ENCODE data around the gene PVALEF. TPM values are rescaled to one million over a fixed set of nuclear protein-coding genes. Genes with fewer than 3 reads are reported as not detected.

Gene PVALEF
- total and polyA plus RNA-seq, 2 of the 8 experiments (the other 6 are each of a cell fraction or from before 2014, with no cell fraction given): 0.03 TPM; not detected in 1

GRCh38 chr17:81163703-81164370 is 1.5 kb upstream of the PVALEF start:
- no peak for DNase-seq (ENCODE audit: low read depth in 1 of 2, low spot score in 2 of 2)
- no peak overlapping the region for H3K9ac ChIP-seq (replicated peaks in 1 of 4; ENCODE audit: extremely low read depth in 1 of 4, low read depth in 3 of 4, low read length in 3 of 4)
- 0 out of 2 replicates have a peak overlapping the region, but pooled peaks have one; percentile 40 for H2BK15ac ChIP-seq (ENCODE audit: low read length)
- H3K14ac ChIP-seq (ENCODE audit: insufficient read length): no peak overlapping the region
- H3K79me2 ChIP-seq (ENCODE audit: control insufficient read depth in 1 of 2, insufficient read depth in 2 of 2, low read length in 2 of 2): no peaks in the 10 kb centered on the region
- peaks cover 0 to 12% (median 3%) of the 10 kb centered on the region in 4 experiments; a peak in 4 of 7 replicates for H3K4me1 ChIP-seq (replicated peaks in 1 of 4; ENCODE audit: control insufficient read depth in 3 of 4, insufficient read depth in 4 of 4, low read length in 3 of 4)
- no peak overlapping the region for H2BK20ac ChIP-seq (ENCODE audit: low read length)
- WGBS, 2 experiments (ENCODE audit: extremely low coverage in 1 of 2, insufficient coverage in 1 of 2, insufficient read length in 1 of 2, insufficient replicate concordance in 2 of 2, low coverage in 1 of 2, low lambda C conversion rate in 2 of 2, missing lambda C conversion rate in 1 of 2): 81% methylated on average over 13 of the region's 15 CpGs; no CpG with 5 or more reads in 1 of the 2 experiments
- no peak overlapping the region for H4K5ac ChIP-seq (ENCODE audit: insufficient read length, low read depth, low read length)
- peaks cover 5% of the 10 kb centered on the region; the same call in 1 of the 2 replicates for H3K23me2 ChIP-seq (ENCODE audit: low read depth, low read length)
- H3K56ac ChIP-seq (replicated peaks; ENCODE audit: insufficient read length, low read depth, low read length): no peak overlapping the region
- no peak overlapping the region for H3K23ac ChIP-seq (ENCODE audit: insufficient read length)
- no peaks in the 10 kb centered on the region for H3K79me1 ChIP-seq (ENCODE audit: low read depth, low read length)
- no peak overlapping the region for H3K4me2 ChIP-seq (ENCODE audit: insufficient read depth in 1 of 2, low read depth in 2 of 2, low read length in 2 of 2)
- H2BK12ac ChIP-seq (ENCODE audit: low read depth, low read length): no peak overlapping the region
- no peak overlapping the region for H4K91ac ChIP-seq (replicated peaks; ENCODE audit: insufficient read length, low read length)
- TF ChIP-seq SUZ12 (IDR thresholded peaks at IDR 0.05; ENCODE audit: low read length) (no peak), KDM5A (IDR thresholded peaks at IDR 0.05; ENCODE audit: low read length) (no peak), GTF2F1 (IDR thresholded peaks at IDR 0.05; ENCODE audit: borderline replicate concordance, low read depth, low read length) (no peak)
- H2AFZ ChIP-seq (ENCODE audit: low read length): no peak overlapping the region
- peak overlapping the region; percentile 51; the same call in 1 of the 2 replicates for H4K8ac ChIP-seq (ENCODE audit: extremely low read depth, insufficient read depth, low read length)
- no peak overlapping the region for H3K27ac ChIP-seq (ENCODE audit: low read depth, low read length)
- ChIA-PET CTCF (ENCODE audit: partially characterized antibody) (interaction anchor here (0.6 to 1.2 kb wide), 4 partner anchors 21 to 623 kb away, joined by 3 read pairs; no protein-coding TSS in a partner anchor), POLR2A (ENCODE audit: partially characterized antibody) (interaction anchor here (1.5 to 1.6 kb wide), 2 partner anchors 17 to 21 kb away, joined by 3 to 5 read pairs; no protein-coding TSS in a partner anchor)
- H2BK5ac ChIP-seq (ENCODE audit: low read depth, low read length): no peak overlapping the region
- no peak overlapping the region for H3K4me3 ChIP-seq (ENCODE audit: extremely low read depth in 1 of 4, insufficient read depth in 2 of 4, low read depth in 3 of 4, low read length in 4 of 4)
- no peak overlapping the region for H3K18ac ChIP-seq (ENCODE audit: extremely low read depth, low read length)
- no peak overlapping the region for H2BK120ac ChIP-seq (replicated peaks; ENCODE audit: low read depth, low read length)
- H2AK5ac ChIP-seq (ENCODE audit: low read depth, low read length): no peak overlapping the region
- H3K27me3 ChIP-seq (replicated peaks in 1 of 4; ENCODE audit: control insufficient read depth in 3 of 4, extremely low read depth in 1 of 4, insufficient read depth in 3 of 4, low read length in 3 of 4): peaks cover 0 to 7% (median 4%) of the 10 kb centered on the region in 4 experiments; a peak in 5 of 7 replicates
- FAIRE-seq: no peak
- no peaks in the 10 kb centered on the region for H3K9me3 ChIP-seq (ENCODE audit: insufficient read depth in 2 of 2, low read depth in 1 of 2, low read length in 1 of 2)
- peaks cover 0 to 2% of the 10 kb centered on the region in 2 experiments for H4K20me1 ChIP-seq (replicated peaks in 1 of 2; ENCODE audit: control insufficient read depth in 1 of 2, insufficient read depth in 2 of 2, low read length in 2 of 2)
- H3K4ac ChIP-seq (replicated peaks; ENCODE audit: insufficient read length, low read depth, low read length): no peak overlapping the region
- H3K36me3 ChIP-seq (ENCODE audit: control insufficient read depth in 2 of 4, insufficient read depth in 4 of 4, low read length in 3 of 4): no peaks in the 10 kb centered on the region
